ENCODE measurements around the gene PPFIA4.

DNA sequence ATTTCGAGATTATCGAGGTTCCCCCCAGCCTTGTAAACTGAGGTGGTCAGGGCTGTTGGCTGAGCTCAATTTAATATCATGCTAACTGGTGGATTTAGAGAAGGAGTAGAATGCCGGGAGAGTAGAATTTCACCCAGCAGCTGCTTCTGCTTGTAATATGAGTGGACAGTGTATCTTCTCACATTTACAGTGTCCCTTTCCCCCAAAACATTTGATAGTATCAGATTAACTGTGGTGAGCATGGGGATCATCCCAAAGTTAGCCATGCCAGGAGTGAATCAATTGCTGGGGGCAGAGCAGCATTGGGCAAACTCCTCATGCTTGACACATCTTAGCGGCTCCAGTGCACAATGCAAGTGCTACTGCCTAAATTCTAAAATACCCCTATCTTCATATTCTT is 9.2 kb upstream of the PPFIA4 start:
- TF ChIP-seq EZH2 (IDR thresholded peaks at IDR 0.05; ENCODE audit: insufficient read depth, low read length): no peak
- TF ChIP-seq CTCF (IDR thresholded peaks at IDR 0.05; ENCODE audit: insufficient read depth, low read depth, low read length): no peak
